Measurements from ENCODE around the gene RFC2. TPM values are rescaled to one million over a fixed set of nuclear protein-coding genes. Genes with fewer than 3 reads are reported as not detected.

The RFC2 gene
- polyA plus RNA-seq, 1 experiment, result 22.1 TPM

DNA sequence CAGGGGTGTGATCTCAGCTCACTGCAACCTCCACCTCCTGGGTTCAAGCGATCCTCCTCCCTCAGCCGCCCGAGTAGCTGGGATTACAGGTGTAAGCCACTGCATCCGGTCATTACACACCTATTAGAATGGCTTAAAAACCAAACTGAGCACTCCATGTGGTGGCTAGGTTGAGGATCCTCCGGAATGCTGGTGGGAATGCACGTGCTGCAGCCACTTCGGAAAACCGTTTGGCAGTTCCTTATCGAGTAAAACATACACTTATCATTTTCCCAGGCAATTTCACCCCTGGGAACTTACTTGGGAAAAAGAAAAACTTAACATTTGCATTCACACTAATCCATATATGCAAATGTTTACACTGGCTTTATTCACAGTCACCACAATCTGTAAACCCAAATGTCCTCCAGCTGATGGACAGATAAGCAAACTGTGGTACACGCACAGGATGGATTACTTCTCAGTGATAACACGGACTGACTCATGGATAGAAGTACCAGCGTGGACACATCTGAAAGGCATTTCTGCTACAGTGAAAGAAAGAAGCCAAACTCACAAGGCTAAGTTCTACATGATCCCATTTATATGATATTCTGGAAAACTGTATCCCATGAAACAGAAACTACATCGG lies 20.4 kb downstream of the RFC2 start:
- ChIA-PET POLR2A (no interaction called here), CTCF (interaction anchor here (1.1 kb wide), 1 partner anchor 14 kb away, joined by 3 read pairs; no protein-coding TSS in a partner anchor)
- Histone ChIP-seq H3K36me3 (ENCODE audit: control insufficient read depth, insufficient read depth, low read length) (peaks cover 7% of the 10 kb centered on the region), H3K4me3 (ENCODE audit: low read depth, low read length) (no peak overlapping the region), H3K27me3 (ENCODE audit: control insufficient read depth, insufficient read depth, low read length) (no peaks in the 10 kb centered on the region)
- TF ChIP-seq, protein P1, sequence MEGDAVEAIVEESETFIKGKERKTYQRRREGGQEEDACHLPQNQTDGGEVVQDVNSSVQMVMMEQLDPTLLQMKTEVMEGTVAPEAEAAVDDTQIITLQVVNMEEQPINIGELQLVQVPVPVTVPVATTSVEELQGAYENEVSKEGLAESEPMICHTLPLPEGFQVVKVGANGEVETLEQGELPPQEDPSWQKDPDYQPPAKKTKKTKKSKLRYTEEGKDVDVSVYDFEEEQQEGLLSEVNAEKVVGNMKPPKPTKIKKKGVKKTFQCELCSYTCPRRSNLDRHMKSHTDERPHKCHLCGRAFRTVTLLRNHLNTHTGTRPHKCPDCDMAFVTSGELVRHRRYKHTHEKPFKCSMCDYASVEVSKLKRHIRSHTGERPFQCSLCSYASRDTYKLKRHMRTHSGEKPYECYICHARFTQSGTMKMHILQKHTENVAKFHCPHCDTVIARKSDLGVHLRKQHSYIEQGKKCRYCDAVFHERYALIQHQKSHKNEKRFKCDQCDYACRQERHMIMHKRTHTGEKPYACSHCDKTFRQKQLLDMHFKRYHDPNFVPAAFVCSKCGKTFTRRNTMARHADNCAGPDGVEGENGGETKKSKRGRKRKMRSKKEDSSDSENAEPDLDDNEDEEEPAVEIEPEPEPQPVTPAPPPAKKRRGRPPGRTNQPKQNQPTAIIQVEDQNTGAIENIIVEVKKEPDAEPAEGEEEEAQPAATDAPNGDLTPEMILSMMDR (IDR thresholded peaks at IDR 0.05; ENCODE audit: insufficient read depth, low read depth, low read length), result no peak
- peak; percentile 2 for DNase-seq (ENCODE audit: low read depth)

DNA sequence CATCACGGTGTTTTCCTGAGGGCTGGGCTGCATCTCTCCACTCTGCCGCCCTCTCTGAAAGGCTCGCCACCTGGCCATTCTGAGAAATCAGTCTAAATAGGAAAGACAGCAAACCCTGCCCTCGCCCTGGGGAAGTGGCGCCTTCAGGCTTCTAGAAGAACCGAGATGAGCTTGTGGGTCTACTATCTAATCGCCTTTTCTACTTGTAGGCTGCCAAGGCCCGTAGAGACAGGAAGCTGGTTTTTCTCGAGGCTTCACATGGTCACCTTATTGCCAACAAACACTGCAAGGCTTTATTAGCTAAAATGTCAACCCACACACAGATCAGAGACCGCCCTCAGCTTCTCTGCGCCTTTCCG lies 23.0 kb downstream of the RFC2 start:
- ChIA-PET POLR2A (no interaction called here), CTCF (interaction anchor here (0.6 kb wide), 1 partner anchor 163 kb away, joined by 3 read pairs; no protein-coding TSS in a partner anchor)
- Histone ChIP-seq H3K27me3 (ENCODE audit: control insufficient read depth, insufficient read depth, low read length) (no peaks in the 10 kb centered on the region), H3K36me3 (ENCODE audit: control insufficient read depth, insufficient read depth, low read length) (peaks cover 6% of the 10 kb centered on the region), H3K4me3 (ENCODE audit: low read depth, low read length) (no peak overlapping the region)
- TF ChIP-seq, protein P1 (IDR thresholded peaks at IDR 0.05; ENCODE audit: insufficient read depth, low read depth, low read length), result no peak
- no peak for DNase-seq (ENCODE audit: low read depth)

DNA sequence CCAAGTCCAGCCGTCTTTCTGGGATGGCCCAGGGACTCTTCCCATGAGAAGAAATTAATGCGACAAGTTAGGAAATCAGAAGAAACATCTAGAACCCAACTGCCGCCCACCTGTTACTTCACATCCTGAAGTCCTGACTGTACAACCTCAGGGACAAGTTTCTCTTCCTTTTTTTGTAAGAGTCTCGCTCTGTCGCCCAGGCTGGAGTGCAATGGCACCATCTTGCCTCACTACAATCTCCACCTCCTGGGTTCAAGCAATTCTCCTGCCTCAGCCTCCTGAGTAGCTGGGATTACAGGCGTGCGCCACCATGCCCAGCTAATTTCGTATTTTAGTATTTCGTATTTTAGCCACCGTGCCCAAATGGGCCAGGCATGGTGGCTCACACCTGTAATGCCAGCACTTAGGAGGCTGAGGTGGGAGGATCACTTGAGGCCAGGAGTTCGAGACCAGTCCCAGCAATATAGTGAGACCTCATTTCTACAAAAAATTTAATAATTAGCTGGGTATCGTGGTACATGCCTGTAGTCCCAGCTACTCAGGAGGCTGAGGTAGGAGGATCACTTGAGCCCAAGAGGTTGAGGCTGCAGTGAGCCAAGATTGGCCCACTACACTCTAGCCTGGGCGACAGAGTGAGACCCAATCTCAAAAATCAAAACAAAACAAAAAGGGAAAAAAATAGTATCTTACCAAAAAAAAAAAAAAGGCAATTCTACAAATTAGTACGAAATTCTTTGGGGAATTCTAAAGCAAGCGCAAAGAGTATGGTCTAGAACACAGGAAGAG lies 23.6 kb downstream of the RFC2 start:
- TF ChIP-seq, protein P1 (IDR thresholded peaks at IDR 0.05; ENCODE audit: insufficient read depth, low read depth, low read length), result no peak
- POLR2A ChIA-PET, result no interaction called here
- Histone ChIP-seq H3K4me3 (ENCODE audit: low read depth, low read length) (no peak overlapping the region), H3K27me3 (ENCODE audit: control insufficient read depth, insufficient read depth, low read length) (no peaks in the 10 kb centered on the region), H3K36me3 (ENCODE audit: control insufficient read depth, insufficient read depth, low read length) (peaks cover 6% of the 10 kb centered on the region)
- CTCF ChIA-PET, result interaction anchor here (0.6 to 1.6 kb wide), 2 partner anchors 24 to 163 kb away, joined by 3 to 4 read pairs; no protein-coding TSS in a partner anchor
- no peak for DNase-seq (ENCODE audit: low read depth)

DNA sequence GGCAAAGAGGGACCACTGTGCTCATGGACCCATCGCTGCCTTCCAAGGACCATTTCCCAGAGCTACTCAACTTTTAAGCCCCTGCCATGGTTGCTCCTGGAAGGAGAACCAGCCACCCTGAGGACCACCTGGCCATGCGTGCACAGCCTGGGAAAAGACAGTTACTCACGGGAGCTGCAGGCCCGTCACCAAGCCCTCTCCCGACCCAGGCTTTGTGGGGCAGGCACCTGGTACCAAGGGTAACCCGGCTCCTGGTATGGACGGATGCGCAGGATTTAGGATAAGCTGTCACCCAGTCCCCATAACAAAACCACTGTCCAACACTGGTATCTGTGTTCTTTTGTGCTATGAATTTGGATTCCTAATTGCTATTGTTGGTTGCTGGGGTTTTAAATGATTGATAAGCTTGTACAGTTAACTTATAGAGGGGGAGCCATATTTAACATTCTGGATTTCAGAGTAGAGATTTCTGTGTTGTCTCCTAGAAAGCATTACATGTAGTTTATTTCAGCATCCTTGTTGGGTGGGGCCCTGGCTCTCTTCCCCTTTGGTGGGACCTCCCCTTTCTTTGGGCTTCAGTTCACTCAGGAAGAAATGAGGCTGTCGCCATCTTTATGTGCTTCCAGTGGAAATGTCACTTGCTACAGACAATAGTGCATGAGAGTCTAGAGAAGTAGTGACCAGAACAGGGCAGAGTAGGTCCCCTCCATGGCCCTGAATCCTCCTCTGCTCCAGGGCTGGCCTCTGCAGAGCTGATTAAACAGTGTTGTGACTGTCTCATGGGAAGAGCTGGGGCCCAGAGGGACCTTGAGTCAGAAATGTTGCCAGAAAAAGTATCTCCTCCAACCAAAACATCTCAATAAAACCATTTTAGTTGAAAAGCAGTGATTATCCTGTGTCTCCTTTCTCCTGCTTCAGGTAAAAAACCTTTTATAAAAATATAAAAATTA lies 25.0 kb downstream of the RFC2 start:
- Histone ChIP-seq H3K4me3 (ENCODE audit: low read depth, low read length) (no peak overlapping the region), H3K27me3 (ENCODE audit: control insufficient read depth, insufficient read depth, low read length) (no peaks in the 10 kb centered on the region), H3K36me3 (ENCODE audit: control insufficient read depth, insufficient read depth, low read length) (peaks cover 7% of the 10 kb centered on the region)
- TF ChIP-seq, protein P1 (IDR thresholded peaks at IDR 0.05; ENCODE audit: insufficient read depth, low read depth, low read length), result no peak
- ChIA-PET CTCF (interaction anchor here (1.5 to 1.6 kb wide), 2 partner anchors 23 to 172 kb away, joined by 3 to 4 read pairs; no protein-coding TSS in a partner anchor), POLR2A (no interaction called here)
- no peak for DNase-seq (ENCODE audit: low read depth)
